ENCODE measurements around the gene MC1R.
"Not testable (repeated sequence)": the region's sequence is repeated elsewhere in the genome, so short reads cannot be mapped to it uniquely, and the experiment has no call there.

The MC1R gene

GRCh38 chr16:89914642-89915285, 3.9 kb upstream of the MC1R start:
- DNase-seq = not testable (repeated sequence)

GRCh38 chr16:89915303-89916232, 3.1 kb upstream of the MC1R start:
- DNase-seq = no peak

GRCh38 chr16:89917773-89918452, 749 bp upstream of the MC1R start:
- no peak for DNase-seq

GRCh38 chr16:89919535-89920406, 1.1 kb downstream of the MC1R start:
- DNase-seq = no peak

- DNase-seq = no peak
Measured at GRCh38 chr16:89920723-89921122, 2.1 kb downstream of the MC1R start.

- DNase-seq = no peak
Measured at GRCh38 chr16:89921131-89921701, 2.6 kb downstream of the MC1R start.

- no peak for DNase-seq
Measured at GRCh38 chr16:89921702-89922476, 3.2 kb downstream of the MC1R start.

GRCh38 chr16:89922477-89922883, 3.8 kb downstream of the MC1R start:
- no peak for DNase-seq

- no peak for DNase-seq
Measured at GRCh38 chr16:89922884-89923639, 4.4 kb downstream of the MC1R start, which contains the start of gene TUBB3. TSS of gene TUBB3 (plus strand) at chr16:89923342. CDS start at chr16:89923402, 60 bp downstream.

- DNase-seq = no peak
Measured at GRCh38 chr16:89923640-89924296, 5.1 kb downstream of the MC1R start.

GRCh38 chr16:89924297-89924924, 5.7 kb downstream of the MC1R start:
- no peak for DNase-seq

GRCh38 chr16:89924925-89925307, 6.3 kb downstream of the MC1R start:
- no peak for DNase-seq

- DNase-seq = no peak
Measured at GRCh38 chr16:89925596-89926079, 7.0 kb downstream of the MC1R start.

- no peak for DNase-seq
Measured at GRCh38 chr16:89931305-89931896, 12.7 kb downstream of the MC1R start.

GRCh38 chr16:89931964-89932363, 13.3 kb downstream of the MC1R start:
- DNase-seq = no peak

GRCh38 chr16:89934019-89934418, 15.4 kb downstream of the MC1R start:
- not testable (repeated sequence) for DNase-seq

GRCh38 chr16:89934611-89935553, 16.2 kb downstream of the MC1R start:
- DNase-seq = no peak

- not testable (repeated sequence) for DNase-seq
Measured at GRCh38 chr16:89935620-89936019, 17.0 kb downstream of the MC1R start.

Data from cortex of kidney (tissue), 1 donor.